C4-2B (cell line): ENCODE data around the gene IL16.

ENCODE experiments used
- ZFX ChIP-seq: fragments of 450-650 bp; IDR thresholded peaks from 2 replicates; pipeline ENCODE4 v1.6.1; 2017
- TF ChIP-seq, protein P1 (sequence below): fragments of 450-650 bp; conservative IDR thresholded peaks from 2 replicates; pipeline ENCODE4 v1.5.1; 2017; ENCODE audit warnings: mild to moderate bottlenecking

DNA sequence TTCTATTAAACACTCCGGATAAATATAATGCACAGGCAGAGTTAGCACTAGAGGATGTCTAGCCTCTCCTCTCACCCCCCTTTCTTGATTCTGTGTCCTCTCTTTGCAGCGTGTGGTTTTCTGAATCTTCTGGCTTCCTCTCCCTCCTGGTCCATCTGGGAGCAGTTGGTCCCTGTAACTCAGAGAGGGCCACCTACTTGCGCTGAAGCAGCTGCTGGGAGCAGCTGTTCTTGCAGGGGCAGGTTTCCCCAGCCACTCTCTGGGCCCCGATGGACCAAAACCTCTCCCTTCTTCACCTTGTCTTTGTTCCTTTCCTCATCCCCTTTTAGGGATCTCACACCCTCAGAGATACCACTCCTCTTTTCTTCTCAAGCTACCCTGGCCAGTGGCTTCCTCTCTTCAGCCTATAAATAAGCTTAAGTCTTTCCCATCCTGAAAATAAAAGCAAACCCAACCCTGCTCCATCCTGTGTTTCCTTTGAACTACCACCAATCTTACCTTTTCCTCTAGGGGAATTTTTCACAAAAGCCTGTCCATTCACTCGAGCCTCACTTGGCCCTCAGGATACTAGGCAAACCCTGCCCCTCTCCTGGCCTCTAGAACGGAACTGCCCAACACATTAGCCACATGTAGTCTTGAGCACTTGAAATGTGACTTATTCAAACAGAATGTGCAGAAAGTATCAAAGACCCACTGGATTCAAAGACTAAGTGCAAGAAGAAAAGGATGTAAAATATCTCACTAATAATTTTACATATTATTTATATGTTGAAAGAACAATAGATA lies 67.6 kb downstream of the IL16 start:
- TF ChIP-seq, protein P1, sequence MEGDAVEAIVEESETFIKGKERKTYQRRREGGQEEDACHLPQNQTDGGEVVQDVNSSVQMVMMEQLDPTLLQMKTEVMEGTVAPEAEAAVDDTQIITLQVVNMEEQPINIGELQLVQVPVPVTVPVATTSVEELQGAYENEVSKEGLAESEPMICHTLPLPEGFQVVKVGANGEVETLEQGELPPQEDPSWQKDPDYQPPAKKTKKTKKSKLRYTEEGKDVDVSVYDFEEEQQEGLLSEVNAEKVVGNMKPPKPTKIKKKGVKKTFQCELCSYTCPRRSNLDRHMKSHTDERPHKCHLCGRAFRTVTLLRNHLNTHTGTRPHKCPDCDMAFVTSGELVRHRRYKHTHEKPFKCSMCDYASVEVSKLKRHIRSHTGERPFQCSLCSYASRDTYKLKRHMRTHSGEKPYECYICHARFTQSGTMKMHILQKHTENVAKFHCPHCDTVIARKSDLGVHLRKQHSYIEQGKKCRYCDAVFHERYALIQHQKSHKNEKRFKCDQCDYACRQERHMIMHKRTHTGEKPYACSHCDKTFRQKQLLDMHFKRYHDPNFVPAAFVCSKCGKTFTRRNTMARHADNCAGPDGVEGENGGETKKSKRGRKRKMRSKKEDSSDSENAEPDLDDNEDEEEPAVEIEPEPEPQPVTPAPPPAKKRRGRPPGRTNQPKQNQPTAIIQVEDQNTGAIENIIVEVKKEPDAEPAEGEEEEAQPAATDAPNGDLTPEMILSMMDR: no peak
- TF ChIP-seq ZFX: no peak
